Ishikawa (cell line): ENCODE measurements around the gene SETD6.

Source experiments
- CEBPB ChIP-seq: IDR thresholded peaks from 2 replicates; pipeline ENCODE4 v1.6.1; 2012
- CREB1 ChIP-seq: IDR thresholded peaks from 2 replicates; pipeline ENCODE4 v1.6.1; 2012; ENCODE audit warnings: low read depth
- EGR1 ChIP-seq: IDR thresholded peaks from 2 replicates; pipeline ENCODE4 v1.6.1; 2012
- EP300 ChIP-seq: IDR thresholded peaks from 2 replicates; pipeline ENCODE4 v1.6.1; 2012; ENCODE audit warnings: borderline replicate concordance
- FOXM1 ChIP-seq: IDR thresholded peaks from 2 replicates; pipeline ENCODE4 v1.6.1; 2012; ENCODE audit warnings: low read depth, borderline replicate concordance
- MAX ChIP-seq: IDR thresholded peaks from 2 replicates; pipeline ENCODE4 v1.6.1; 2012
- NFIC ChIP-seq: IDR thresholded peaks from 2 replicates; pipeline ENCODE4 v1.6.1; 2012
- RAD21 ChIP-seq: IDR thresholded peaks from 2 replicates; pipeline ENCODE4 v1.6.1; 2012; ENCODE audit warnings: low read depth
- REST ChIP-seq: IDR thresholded peaks from 2 replicates; pipeline ENCODE4 v1.6.1; 2012; ENCODE audit warnings: low read depth, mild to moderate bottlenecking
- TAF1 ChIP-seq: IDR thresholded peaks from 2 replicates; pipeline ENCODE4 v1.6.1; 2012; ENCODE audit warnings: low read depth, mild to moderate bottlenecking
- TCF12 ChIP-seq: IDR thresholded peaks from 2 replicates; pipeline ENCODE4 v1.6.1; 2012; ENCODE audit warnings: low read depth
- TEAD4 ChIP-seq: IDR thresholded peaks from 2 replicates; pipeline ENCODE4 v1.6.1; 2012
- USF1 ChIP-seq: IDR thresholded peaks from 2 replicates; pipeline ENCODE4 v1.6.1; 2012
- YY1 ChIP-seq: IDR thresholded peaks from 2 replicates; pipeline ENCODE4 v1.6.1; 2012; ENCODE audit warnings: low read depth
- ZBTB7A ChIP-seq: IDR thresholded peaks from 2 replicates; pipeline ENCODE4 v1.6.1; 2012; ENCODE audit warnings: low read depth

SETD6 gene

GRCh38 chr16:58497935-58498334 lies 17.4 kb upstream of the SETD6 start:
- TF ChIP-seq CEBPB (no peak), EGR1 (no peak), TCF12 (no peak), TEAD4 (no peak), ZBTB7A (no peak), FOXM1 (no peak), USF1 (no peak), EP300 (no peak), YY1 (no peak), REST (no peak), RAD21 (no peak), NFIC (no peak), MAX (no peak), TAF1 (no peak), CREB1 (no peak)

DNA sequence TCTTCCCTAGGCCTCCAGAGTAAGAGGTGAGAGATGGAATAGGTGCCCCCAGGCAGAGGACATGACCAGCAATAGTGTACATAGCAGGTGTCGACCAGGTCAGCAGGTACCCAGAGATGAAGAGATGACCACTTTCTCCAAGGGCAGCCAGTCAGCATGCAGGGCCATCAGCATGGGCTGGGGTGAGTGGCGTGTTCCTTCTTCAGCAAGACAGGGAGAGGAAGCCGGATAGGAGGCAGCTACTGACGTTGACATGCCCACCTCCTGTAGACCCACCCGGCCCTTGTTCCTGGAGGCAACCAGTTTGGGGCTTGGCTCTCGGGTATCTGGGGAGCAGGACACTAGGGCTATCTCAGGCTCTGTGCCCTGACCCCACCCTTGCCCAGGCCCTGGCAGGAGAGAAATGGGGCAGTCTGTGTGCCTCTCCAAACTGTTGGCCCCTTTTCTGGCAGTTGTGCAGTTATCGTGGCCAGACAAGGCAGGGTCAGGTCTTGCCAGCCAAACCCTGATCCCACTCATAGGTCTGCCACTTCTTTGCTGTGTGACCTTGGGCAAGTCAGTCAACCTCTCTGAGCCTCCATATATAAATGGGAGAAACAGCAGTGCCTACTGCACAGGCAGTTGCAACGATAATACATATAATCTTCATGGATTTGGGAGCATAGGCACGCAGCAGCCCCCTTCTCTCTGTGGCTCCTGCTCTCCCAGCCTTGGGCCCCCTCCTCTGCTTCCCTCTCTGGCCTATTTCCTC lies 16.8 kb upstream of the SETD6 start:
- TF ChIP-seq TCF12 (no peak), CEBPB (no peak), TEAD4 (no peak), EP300 (no peak), YY1 (no peak), ZBTB7A (no peak), USF1 (no peak), REST (no peak), TAF1 (no peak), MAX (no peak), RAD21 (no peak), EGR1 (no peak), CREB1 (no peak), NFIC (no peak), FOXM1 (no peak)

DNA sequence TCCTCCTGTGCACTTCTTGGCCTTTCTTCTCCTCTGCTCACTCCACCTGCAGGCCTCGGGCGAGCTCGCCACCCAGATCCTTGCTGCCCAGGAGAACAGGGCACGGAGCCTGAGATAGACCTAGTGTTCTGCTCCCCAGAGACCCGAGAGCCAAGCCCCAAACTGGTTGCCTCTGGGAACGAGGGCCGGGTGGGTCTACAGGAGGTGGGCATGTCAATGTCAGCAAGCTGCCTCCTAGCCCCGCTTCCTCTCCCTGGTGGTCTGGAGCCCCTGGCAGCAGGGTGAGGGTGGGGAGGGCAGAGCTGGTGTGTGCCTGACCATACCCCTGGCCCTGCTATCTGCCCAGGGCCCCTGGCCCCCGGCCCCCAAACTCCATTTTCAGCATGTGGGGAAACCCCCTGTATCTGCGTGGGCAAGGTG lies 16.2 kb upstream of the SETD6 start:
- no peak for TF ChIP-seq EP300
- TF ChIP-seq RAD21 = no peak
- no peak for TF ChIP-seq NFIC
- no peak for TF ChIP-seq TEAD4
- TF ChIP-seq MAX = no peak
- TF ChIP-seq TAF1 = no peak

DNA sequence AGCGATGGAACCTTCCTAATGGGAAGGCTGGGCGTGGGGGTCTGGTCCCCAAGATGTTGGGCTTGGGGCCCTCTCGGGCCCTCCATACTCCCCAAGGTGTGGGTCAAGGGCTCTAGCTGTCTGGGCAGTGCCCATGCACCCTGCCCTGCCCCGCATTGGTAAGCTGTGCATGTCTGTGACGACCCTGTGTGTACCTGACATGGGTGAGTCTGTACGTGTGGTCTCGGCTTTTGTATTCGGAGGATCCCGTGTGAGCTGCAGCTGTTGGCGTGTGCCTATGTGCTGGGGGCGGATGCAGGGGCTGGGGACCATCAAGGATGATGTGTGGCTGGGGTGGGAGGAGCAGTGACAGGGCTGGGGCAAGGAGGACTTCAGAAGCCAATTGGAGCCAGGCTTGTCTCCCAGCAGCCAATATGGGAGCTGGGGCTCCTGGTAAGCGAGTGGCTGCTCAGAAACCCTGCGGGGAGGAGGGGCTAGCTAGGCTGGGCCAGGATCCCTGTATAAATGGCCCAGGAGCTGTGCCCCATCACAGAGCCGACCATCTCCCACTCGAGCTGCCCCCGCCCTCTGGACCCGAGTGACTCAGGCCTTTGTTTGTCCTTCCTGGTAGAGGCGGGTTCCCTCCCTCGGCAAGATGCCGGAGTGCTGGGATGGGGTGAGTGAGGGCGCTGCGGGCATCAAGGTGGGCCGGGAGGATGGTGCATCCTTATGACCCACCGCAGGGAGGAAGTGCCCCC lies 15.5 kb upstream of the SETD6 start, which contains the start of gene NDRG4:
Gene NDRG4 (plus strand): TSS at position 529 of the 737 bp plus-strand sequence. CDS start 106 bp downstream, at position 635.
- TF ChIP-seq CEBPB = no peak
- no peak for TF ChIP-seq TAF1
- TF ChIP-seq ZBTB7A = peak; percentile 69; the same call in 1 of the 2 replicates
- TF ChIP-seq MAX = 0 out of 2 replicates have a peak, but pooled peaks have one; percentile 11
- no peak for TF ChIP-seq NFIC
- TF ChIP-seq TCF12 = no peak
- no peak for TF ChIP-seq REST
- no peak for TF ChIP-seq USF1
- no peak for TF ChIP-seq YY1
- TF ChIP-seq FOXM1 = no peak
